HepG2 (cell line): ENCODE data around the gene PRXL2B. TPM values are rescaled to one million over a fixed set of nuclear protein-coding genes. Genes with fewer than 3 reads are reported as not detected.

Experiments
- CERS6 ChIP-seq: sonication (generic); formaldehyde crosslinking; IDR thresholded peaks from 2 replicates; pipeline ENCODE4 v1.5.0; 2020; ENCODE audit warnings: missing genetic modification reagents
- ELF3 ChIP-seq: IDR thresholded peaks from 2 replicates; pipeline ENCODE4 v1.6.1; 2016; ENCODE audit warnings: missing genetic modification reagents, missing compliant biosample characterization
- IKZF4 ChIP-seq: sonication (generic); formaldehyde crosslinking; IDR thresholded peaks from 2 replicates; pipeline ENCODE4 v1.5.1; 2020; ENCODE audit warnings: borderline replicate concordance, mild to moderate bottlenecking, low read depth, missing genetic modification reagents; ENCODE audit errors: not compliant biosample characterization
- MED13 ChIP-seq: sonication (generic); formaldehyde crosslinking; IDR thresholded peaks from 2 replicates; pipeline ENCODE4 v1.5.0; 2020; ENCODE audit warnings: missing genetic modification reagents
- RARA ChIP-seq: IDR thresholded peaks from 2 replicates; pipeline ENCODE4 v1.6.1; 2016; ENCODE audit warnings: missing genetic modification reagents, missing compliant biosample characterization
- SALL2 ChIP-seq: sonication (generic); formaldehyde crosslinking; IDR thresholded peaks from 2 replicates; pipeline ENCODE4 v1.8.1; 2023; ENCODE audit warnings: mild to moderate bottlenecking, missing genetic modification reagents, inconsistent platforms
- SAP130 ChIP-seq: IDR thresholded peaks from 2 replicates; pipeline ENCODE4 v1.6.1; 2016; ENCODE audit warnings: low read depth
- SOX6 ChIP-seq, 2 experiments: fragments of 450-650 bp in 1 of 2; sonication (generic) in 1 of 2; formaldehyde crosslinking in 1 of 2; IDR thresholded peaks; 2 replicates each; pipeline versions ENCODE4 v1.4.0 to v1.6.1; 2017 to 2020; ENCODE audit warnings: antibody characterized with exemption in 1 of 2, mild to moderate bottlenecking in 1 of 2, missing genetic modification reagents in 1 of 2
- SP4 ChIP-seq: sonication (generic); formaldehyde crosslinking; IDR thresholded peaks from 2 replicates; pipeline ENCODE4 v1.8.1; 2023; ENCODE audit warnings: mild to moderate bottlenecking, missing genetic modification reagents
- TERF1 ChIP-seq: sonication (generic); formaldehyde crosslinking; IDR thresholded peaks from 2 replicates; pipeline ENCODE4 v1.8.0; 2022; ENCODE audit warnings: mild to moderate bottlenecking, missing genetic modification reagents, moderate library complexity
- ZBTB43 ChIP-seq: sonication (generic); formaldehyde crosslinking; conservative IDR thresholded peaks from 2 replicates; pipeline ENCODE4 v1.4.0; 2020; ENCODE audit warnings: missing genetic modification reagents
- ZNF142 ChIP-seq: sonication (generic); formaldehyde crosslinking; IDR thresholded peaks from 2 replicates; pipeline ENCODE4 v1.4.0; 2020; ENCODE audit warnings: missing genetic modification reagents
- ZNF335 ChIP-seq: sonication (generic); formaldehyde crosslinking; IDR thresholded peaks from 2 replicates; pipeline ENCODE4 v1.4.0; 2020; ENCODE audit warnings: missing genetic modification reagents
- ZNF513 ChIP-seq: sonication (generic); formaldehyde crosslinking; conservative IDR thresholded peaks from 2 replicates; pipeline ENCODE4 v1.5.0; 2020; ENCODE audit warnings: missing genetic modification reagents
- ZNF616 ChIP-seq: sonication (generic); formaldehyde crosslinking; IDR thresholded peaks from 2 replicates; pipeline ENCODE4 v1.5.0; 2020; ENCODE audit warnings: low read depth, mild to moderate bottlenecking, missing genetic modification reagents
- ZNF619 ChIP-seq: sonication (generic); formaldehyde crosslinking; IDR thresholded peaks from 2 replicates; pipeline ENCODE4 v1.4.0; 2020; ENCODE audit warnings: mild to moderate bottlenecking, missing genetic modification reagents
- ZNF644 ChIP-seq: IDR thresholded peaks from 2 replicates; pipeline ENCODE4 v1.6.1; 2016; ENCODE audit warnings: low read depth
- ZNF672 ChIP-seq: sonication (generic); formaldehyde crosslinking; IDR thresholded peaks from 2 replicates; pipeline ENCODE4 v1.8.1; 2022; ENCODE audit warnings: missing genetic modification reagents
- polyA plus RNA-seq, 8 experiments: library from polyadenylated mRNA; depleted of rRNA in 3 of 8; stranded (reverse) in 7 of 8; unstranded in 1 of 8; fragments of >200 nt; fragmentation: Illumina TruSeq in 4 of 8; extraction: Trizol in 4 of 8; gene quantifications; 2 replicates each; pipeline versions ENCODE4 v1.2.1 to v1.2.3, GENCODE V29; 2011 to 2016; ENCODE audit warnings: low read depth in 4 of 8, missing spikeins in 1 of 8, mixed read lengths in 1 of 8; ENCODE audit not compliant: insufficient read depth in 1 of 8
- total RNA-seq, 5 experiments: library from RNA; depleted of rRNA; stranded (reverse); fragments of >200 nt; fragmentation: Illumina TruSeq; extraction: Trizol; gene quantifications; 2 replicates each; pipeline ENCODE4 v1.2.3, GENCODE V29; 2016; ENCODE audit warnings: low read depth in 1 of 5

Gene PRXL2B
- total and polyA plus RNA-seq, 2 of the 13 experiments (the other 11 are each of a cell fraction or from before 2014, with no cell fraction given) = 16.8 to 22.1 TPM

GRCh38 chr1:2585318-2586092 lies 1.1 kb upstream of the PRXL2B start (continued):
- TF ChIP-seq ZNF513 (no peak), SALL2 (CRISPR knock-in tag) (no peak), MED13 (CRISPR knock-in tag) (no peak), SP4 (peak; percentile 20; the same call in 1 of the 2 replicates), RARA (CRISPR knock-in tag) (peak; percentile 44; the same call in 1 of the 2 replicates), ZNF619 (CRISPR knock-in tag) (no peak), ELF3 (CRISPR knock-in tag) (peak; percentile 68), SOX6 (IDR thresholded peaks at IDR 0.05) (no peak), SOX6 (CRISPR knock-in tag; IDR thresholded peaks at IDR 0.05) (no peak; the same call in 1 of the 2 replicates), IKZF4 (CRISPR knock-in tag) (no peak), ZNF616 (CRISPR knock-in tag) (no peak), ZBTB43 (0 out of 2 replicates have a peak, but pooled peaks have one; percentile 26), ZNF644 (CRISPR knock-in tag) (no peak), ZNF672 (CRISPR knock-in tag) (no peak), CERS6 (CRISPR knock-in tag) (no peak), SAP130 (CRISPR knock-in tag) (peak; percentile 63), TERF1 (CRISPR knock-in tag) (no peak), ZNF335 (CRISPR knock-in tag) (no peak), ZNF142 (CRISPR knock-in tag) (no peak)
